NOMO-1 treated with dmso at 0.1 percent for 144 hours (cell line): Measurements from ENCODE around the gene NDUFB7.
"Not testable (repeated sequence)": the region's sequence is repeated elsewhere in the genome, so short reads cannot be mapped to it uniquely, and the experiment has no call there.

ENCODE experiments used
- DNase-seq: peaks from one replicate; lab custom pipeline; 2025; ENCODE audit not compliant: unreplicated experiment; lab: John Stamatoyannopoulos, UW

Gene NDUFB7

DNA sequence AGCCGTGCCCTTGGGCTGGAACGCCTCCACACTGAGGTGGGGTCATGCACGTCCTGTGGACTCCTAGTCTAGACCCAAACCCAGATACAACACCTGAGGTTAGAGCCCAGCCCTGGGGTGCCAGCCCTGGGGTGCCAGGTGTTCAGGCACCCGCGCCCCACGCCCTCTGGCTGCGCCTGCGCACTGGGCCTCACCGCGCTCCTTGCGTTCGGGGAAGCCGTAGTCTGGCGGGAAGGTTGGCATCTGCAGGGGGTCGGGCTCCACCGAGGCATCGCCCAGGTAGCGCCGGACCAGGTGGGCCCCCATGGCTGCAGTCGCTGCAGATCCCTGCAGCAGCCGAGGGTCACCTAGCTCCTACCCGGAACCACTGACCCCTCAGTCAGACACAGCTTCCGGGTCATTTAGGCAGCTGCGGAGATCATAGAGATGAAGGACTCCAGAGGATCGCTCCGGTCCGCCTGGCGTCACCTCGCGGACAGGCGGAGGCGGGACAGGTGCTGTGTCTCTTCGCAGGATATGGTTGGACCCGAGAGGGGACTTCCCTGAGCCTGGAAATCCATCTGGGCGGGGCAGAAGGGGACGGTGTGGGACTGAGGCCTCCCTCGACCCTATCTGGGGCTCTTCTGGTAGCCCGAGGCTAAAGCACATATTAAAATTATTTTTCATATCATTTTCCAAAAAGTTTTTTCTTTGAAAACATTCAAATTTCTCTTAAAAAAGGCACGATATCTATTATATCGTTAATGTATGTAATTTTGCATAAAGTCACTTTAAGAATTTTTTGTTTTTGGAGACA, at the start of gene NDUFB7:
TSS of gene NDUFB7 (minus strand) at position 372 of the 796 bp plus-strand sequence. CDS start at position 306, 66 bp downstream.
- DNase-seq = peak; percentile 92

DNA sequence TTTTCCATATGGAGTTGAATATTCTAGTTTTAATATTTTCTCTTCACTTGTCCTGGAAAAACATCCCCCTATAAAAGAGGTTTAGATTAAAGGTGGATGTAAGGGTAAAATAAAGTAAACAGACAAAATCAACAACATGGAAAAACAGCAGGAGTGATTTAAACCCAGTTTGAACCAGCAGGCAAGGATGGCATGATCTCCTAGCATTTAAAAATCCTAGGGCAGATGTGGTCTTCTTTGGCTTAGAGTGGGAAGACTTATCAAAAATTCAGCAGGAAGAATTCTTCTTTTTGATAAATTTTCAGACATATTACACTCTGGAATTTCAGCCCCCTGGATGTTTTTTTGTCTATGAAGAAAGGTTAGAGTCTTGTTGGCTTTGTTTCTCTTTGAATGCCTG, 47.5 kb upstream of the NDUFB7 start:
- DNase-seq = no peak

DNA sequence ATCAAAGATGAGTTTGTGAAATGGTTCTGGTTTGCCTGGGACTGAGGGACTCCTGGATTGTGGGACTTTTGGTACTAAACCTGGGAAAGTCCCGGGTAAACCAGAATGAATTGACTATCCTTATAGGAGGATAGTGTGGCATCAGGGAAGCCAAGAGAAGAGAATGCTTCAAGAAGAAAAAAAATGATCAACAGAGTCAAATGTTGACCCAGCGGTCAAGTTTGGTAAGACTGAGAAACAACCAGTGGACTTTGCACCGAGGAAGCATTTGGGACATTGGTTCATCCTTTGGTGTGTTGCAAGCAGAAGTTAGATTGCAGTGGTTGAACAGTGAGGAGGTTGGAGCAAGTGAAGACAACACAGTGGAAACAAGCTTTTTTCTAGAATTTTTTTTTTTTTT, 44.5 kb upstream of the NDUFB7 start:
- DNase-seq = peak; percentile 90

DNA sequence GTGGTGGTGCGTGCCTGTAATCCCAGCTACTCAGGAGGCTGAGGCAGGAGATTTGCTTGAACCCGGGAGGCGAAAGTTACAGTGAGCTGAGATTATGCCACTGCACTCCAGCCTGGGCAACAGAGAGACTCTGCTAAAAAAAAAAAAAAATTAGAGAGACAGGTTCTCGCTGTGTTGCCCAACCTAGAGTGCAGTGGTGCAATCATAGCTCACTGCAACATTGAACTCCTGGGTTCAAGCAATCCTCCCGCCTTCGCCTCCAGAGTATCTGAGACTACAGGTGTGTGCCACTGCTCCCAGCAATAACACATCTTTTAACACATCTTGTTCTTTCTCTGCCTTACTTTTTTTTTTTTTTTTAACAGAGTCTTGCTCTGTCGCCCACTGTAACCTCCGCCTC, 43.8 kb upstream of the NDUFB7 start:
- DNase-seq = no peak

DNA sequence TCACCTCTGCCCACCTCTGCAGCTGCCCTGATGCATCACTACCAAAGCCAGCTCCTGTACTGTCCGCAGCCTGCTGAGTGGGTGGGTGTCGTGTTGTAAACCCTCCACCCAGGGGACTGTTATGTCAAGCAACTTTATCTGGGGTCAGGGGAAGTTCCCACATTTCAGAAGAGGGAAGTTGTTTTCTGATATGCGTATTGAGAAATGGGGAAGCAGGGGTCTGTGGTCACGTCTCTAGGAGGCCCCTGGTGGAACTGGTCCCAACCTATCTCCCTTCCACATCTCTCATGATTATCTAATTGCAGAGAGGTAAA, 42.2 kb upstream of the NDUFB7 start:
- peak; percentile 82 for DNase-seq

DNA sequence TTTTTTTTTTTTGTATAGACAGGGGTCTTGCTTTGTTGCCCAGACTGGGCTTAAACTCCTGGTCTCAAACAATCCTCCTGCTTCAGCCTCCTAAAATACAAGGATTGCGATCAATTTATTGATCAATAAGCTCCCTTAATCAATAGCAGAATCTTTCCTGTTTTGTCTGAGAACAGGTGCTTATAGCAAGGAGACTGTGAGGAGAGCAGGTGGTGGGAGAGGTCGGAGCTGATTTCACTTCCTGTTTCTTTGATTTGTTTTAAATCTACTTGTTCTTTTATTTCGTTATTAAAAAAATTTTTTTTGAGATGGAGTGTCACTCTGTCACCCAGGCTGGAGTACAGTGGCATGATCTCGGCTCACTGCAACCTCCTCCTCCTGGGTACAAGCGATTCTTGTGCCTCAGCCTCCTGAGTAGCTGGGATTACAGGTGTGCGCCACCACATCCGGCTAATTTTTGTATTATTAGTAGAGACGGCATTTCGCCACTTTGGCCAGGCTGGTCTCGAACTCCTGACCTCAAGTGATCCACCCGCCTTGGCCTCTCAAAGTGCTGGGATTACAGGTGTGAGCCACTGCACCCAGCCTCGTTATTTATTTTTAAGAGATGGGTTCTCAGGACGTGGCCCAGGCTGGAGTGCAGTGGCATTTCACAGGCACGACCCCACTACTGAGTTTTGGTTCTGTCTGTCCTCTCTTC, 41.7 kb upstream of the NDUFB7 start:
- not testable (repeated sequence) for DNase-seq

DNA sequence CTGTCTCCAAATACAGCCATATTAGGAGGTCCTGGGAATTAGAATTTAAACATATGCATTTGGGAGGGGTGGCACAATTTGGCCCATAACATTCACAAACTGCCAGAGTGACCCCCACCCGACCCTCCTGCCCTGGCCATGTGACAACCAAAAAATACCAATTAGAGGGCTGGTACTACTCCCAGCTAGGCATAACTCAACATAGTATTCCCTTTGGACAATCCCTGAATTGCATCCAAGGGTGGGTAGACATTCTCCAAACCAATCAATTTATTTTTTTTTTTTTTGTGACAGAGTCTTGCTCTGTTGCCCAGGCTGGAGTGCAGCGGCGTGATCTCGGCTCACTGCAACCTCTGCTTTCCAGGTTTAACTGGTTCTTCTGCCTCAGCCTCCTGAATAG, 40.8 kb upstream of the NDUFB7 start:
- no peak for DNase-seq

DNA sequence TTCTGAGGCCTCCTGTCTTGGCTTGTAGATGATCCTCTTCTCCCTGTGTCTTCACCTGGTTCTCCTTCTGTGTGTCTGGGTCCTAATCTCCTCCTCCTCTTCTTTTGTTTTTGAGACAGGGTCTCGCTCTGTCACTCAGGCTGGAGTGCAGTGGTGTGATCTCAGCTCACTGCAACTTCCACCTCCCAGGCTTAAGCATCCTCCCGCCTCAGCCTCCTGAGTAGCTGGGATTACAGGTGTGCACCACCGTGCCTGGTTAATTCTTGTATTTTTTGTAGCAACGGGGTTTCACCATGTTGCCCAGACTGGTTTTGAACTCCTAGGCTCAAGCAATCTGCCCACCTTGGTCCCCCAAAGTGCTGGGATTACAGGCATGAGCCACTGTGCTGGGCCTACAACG, 40.4 kb upstream of the NDUFB7 start:
- DNase-seq = not testable (repeated sequence)

DNA sequence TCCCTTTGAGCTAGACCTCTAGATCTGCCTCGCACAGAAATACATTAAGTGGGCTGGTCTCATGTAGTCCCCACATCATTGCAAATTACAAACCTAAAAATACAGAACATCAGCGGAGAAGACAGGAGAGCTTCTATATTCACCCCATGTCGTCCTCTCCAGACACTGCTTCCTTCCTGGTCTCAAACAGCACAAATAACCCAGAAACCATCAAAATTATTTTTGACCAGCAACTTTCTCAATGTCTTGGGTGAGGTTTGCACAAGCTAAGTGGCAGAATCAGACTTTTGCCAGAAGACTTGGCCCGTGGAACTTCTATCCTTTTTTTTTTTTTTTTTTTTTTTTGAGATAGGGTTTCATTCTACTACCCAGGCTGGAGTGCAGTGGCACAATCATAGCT, 39.2 kb upstream of the NDUFB7 start:
- peak; percentile 63 for DNase-seq

DNA sequence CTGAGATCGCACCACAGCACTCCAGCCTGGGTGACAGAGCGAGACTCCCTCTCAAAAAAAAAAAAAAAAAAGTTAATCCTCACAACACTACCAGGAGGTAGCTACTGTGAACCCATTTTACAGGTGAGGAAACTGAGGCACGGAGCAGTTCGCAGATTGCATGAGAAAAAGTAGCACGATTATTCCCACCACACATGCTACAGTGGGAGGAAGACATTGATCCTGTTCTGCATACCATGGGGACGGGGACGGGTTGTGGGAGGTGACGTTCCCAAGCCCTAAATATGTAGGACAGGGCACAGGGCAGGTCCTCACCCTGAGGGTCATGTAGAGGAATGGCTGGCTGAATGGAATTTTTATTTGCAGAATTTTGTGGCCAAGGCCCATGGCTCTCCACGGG, 34.8 kb upstream of the NDUFB7 start:
- no peak for DNase-seq

DNA sequence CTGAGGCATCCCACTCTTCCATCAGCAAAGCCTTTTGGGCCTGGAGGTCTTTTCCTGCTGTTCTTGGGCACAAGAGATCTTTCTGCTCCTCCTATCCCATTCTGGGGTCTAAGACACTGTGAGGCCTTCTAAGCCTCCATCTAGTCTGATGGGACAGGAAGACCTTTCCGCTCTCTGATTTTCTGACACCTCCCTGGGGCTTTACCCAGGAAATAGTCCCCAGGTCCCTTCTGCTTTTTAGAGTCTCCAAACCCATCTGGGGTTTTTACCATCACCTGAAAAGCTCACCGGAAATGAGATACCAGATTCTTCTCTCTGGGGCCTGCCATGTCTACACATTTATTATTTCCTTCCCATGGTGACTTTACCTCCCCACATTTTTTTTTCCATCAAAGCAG, 32.1 kb upstream of the NDUFB7 start:
- DNase-seq = no peak

DNA sequence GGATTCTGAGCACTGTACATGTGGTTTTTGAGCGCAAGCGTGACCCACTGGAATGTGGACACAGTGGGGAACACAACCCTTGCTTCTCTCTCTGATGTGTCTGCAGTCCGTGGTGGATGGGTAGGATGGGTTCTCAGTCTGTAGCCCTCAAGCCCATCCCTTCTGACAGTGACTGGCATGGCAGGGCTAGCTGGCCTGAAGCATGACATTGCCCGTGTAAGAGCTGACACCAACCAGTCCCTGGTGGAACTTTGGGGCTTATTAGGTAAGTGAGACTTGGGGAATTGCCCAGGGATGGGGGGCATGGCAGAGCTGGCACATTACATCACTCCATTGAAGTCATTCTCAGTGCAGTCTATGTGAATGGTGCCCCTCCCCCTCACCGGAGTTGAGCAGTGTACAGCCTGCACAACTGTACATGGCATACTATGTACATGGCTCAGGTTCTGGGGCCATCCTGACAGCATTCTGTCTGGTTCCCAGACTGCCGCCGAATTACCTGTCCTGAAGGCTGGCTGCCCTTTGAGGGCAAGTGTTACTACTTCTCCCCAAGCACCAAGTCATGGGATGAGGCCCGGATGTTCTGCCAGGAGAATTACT, 27.8 kb upstream of the NDUFB7 start:
- no peak for DNase-seq

DNA sequence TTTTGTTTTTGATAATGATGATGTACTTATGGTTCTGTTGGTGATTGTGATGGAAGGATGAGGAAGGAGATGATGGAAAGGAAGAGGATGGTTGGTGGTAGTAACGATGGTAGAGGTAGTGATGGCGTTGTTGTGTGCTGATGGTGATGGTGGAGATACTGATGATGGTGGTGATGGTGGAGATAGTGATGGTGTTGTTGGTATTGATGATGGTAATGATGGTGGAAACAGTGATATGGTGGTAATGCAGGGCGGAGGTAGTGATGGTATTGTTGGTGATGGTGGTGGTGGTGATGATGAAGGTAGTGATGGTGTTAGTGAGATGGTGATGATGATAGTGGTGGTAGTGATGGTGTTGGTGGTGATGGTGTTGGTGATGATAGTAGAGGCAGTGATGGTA, 23.7 kb upstream of the NDUFB7 start:
- no peak for DNase-seq

DNA sequence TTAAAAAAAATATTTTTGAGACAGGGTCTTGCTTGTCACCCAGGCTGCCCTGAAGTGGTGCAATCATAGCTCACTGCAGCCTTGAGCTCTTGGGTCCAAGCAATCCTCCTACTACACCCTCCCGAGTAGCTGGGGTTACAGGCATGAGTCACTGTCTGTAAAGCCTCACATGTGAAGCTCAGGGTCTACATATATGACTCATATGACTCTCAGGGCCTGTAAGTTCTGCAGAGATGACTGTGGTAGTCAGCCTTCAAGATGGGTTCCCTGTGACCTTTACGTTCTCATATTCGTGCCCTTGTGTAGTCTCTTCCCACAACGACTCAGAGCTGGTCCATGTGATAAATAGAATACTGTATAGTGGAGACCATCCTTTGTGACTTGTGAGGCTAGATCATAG, 17.6 kb upstream of the NDUFB7 start:
- DNase-seq = not testable (repeated sequence)

DNA sequence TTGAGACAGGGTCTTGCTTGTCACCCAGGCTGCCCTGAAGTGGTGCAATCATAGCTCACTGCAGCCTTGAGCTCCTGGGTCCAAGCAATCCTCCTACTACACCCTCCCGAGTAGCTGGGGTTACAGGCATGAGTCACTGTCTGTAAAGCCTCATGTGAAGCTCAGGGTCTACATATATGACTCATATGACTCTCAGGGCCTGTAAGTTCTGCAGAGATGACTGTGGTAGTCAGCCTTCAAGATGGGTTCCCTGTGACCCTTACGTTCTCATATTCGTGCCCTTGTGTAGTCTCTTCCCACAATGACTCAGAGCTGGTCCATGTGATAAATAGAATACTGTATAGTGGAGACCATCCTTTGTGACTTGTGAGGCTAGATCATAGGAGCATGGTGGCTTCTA, 13.3 kb upstream of the NDUFB7 start:
- not testable (repeated sequence) for DNase-seq

DNA sequence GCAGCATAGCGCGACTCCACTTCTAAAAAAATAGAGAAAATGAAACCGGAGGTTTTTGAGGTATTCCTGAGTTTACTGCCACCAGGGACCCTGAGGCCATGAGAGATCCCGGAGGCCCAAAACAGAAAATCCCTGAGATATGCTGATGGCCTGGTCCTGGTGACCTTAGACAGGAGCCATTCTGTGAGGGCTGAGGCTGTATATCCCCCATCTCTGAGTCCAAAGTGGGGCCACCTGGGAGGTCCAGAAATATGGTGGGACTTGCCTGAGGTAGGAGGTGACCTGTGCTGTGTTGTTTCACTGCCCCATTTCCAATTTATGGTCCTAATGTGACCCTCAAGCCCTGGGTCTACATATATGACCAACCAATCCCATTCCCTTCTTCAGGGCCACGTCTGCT, 12.5 kb upstream of the NDUFB7 start:
- DNase-seq = not testable (repeated sequence)

DNA sequence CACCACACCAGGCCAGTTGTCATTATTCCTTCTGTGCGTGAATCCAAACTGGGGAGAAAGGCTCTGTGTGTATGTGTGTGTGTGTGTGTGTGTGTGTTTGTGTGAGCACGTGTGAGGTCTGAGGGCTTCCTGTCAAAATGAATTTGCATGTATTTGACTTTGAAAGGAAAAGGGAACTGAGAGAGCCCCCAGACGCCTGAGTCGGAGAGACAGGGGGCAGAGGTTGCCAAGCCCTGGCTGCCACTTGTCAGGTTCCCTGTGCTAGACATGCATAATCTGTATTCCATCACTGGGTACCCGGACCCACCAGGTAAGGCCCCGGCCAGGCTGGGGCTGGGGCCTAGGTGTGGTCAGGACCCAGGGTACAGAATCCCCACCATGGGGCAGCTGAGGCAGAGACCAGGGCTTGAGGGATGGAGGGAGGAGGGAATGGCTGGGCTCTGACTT, 11.1 kb upstream of the NDUFB7 start, which contains the start of gene CLEC17A:
TSS of gene CLEC17A (plus strand) at position 191 of the 447 bp plus-strand sequence. CDS start at position 268, 77 bp downstream.
- peak; percentile 63 for DNase-seq

DNA sequence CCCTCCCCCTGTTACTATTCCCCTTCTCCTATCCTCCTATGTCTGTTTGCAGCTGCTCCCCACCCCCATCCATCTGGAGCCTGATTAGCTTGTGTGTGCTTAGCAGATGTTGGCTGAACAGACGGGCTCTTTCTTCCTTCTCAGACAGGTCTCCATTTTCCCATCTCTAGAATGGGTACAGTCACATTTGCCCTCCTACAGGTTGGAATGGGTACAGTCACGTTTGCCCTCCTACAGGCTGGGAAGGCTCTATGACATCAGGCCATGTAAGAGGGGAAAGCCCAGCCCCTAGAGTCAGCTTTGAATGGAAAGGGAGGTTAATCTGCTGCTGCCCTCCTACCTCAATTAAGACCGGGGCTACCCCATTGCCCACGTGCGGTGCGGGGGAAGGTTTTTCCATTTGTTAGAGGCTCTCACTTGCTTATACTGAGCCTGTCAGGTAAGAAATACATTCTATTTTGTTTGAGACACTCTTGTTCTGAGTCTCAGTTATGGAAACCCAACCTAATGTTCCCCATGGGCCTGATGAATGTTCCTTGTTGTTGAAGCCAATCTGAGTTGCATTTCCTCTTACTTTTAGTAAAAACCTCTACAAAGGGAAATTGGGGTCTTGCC, 8.9 kb upstream of the NDUFB7 start:
- DNase-seq = no peak

DNA sequence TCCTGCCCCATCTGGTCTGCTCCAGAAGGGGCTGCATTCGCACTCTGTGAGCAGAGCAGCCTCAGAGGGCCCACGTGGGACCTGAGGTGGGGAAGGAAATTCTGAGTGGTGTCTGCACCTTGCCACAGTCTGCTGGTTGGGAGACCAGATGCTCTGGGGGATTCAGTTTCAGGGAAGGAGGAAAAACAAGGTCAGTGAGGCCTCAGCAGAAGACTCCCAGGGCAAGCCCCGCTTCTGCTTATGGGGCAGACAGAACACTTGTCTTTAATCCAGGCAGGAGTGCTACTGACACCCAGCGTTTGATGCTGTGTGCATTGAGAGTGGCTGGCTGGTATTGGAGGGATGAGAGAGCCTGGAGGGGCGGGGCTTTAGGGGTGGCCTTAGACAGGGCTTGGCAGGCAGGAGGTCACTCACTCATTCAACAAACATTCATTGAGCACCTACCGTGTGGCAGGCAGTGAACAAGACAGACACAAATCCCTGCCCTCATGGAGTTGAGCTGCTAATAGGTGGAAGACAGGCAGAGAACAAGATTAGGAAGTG, 6.1 kb upstream of the NDUFB7 start:
- DNase-seq = no peak

DNA sequence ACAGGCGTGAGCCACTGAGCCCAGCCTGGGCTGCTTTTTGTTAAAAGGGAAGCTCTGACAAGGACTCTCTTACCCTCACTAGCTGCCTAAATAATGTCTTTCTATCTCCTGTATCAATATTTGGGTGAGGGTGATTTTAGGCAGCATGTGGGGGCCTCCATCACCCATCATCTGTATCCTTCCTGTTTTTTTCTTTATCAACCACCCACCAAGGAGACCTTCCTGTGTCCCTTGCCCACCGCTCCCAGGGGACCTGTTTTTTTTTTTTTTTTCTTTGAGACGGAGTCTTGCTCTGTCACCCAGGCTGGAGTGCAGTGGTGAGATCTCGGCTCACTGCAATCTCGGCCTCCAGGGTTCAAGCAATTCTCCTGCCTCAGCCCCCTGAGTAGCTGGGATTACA, 5.4 kb upstream of the NDUFB7 start:
- no peak for DNase-seq

DNA sequence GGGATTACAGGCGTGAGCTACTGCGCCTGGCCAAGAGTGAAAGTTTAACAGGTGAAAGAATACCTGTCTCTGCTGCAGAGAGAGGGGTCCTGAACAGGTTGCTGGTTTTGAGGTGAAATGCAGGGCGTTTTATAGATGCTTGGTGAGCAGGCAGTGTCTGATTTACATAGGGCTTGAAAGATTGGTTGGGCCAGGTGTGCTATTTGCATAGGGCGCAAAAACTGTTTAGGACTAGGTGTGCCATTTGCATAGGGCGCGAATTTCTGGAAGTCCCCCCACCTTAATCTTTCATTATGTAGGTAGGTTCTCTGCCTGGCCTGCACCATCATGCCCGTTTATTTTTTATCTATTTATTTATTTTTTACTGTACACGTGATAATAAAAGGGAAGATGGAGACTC, 4.5 kb upstream of the NDUFB7 start:
- DNase-seq = no peak
